HG02840 (cell line): ENCODE measurements around the gene BACH1.

Experiments used
- ATAC-seq: cut with Tn5 transposase; IDR thresholded peaks from one replicate; pipeline ENCODE4 v1.9.1; 2021; ENCODE audit warnings: mild to moderate bottlenecking, moderate library complexity, moderate number of reproducible peaks; ENCODE audit not compliant: unreplicated experiment, low FRiP score

The BACH1 gene

GRCh38 chr21:29289317-29289716 is 9.4 kb upstream of the BACH1 start:
- ATAC-seq = no peak

- ATAC-seq = no peak
Observed at GRCh38 chr21:29290240-29290639, 8.5 kb upstream of the BACH1 start.

GRCh38 chr21:29293495-29293894 is 5.2 kb upstream of the BACH1 start:
- peak; percentile 66 for ATAC-seq

- ATAC-seq = no peak
Observed at GRCh38 chr21:29295066-29295650, 3.6 kb upstream of the BACH1 start.

GRCh38 chr21:29296446-29296845 is 2.3 kb upstream of the BACH1 start:
- no peak for ATAC-seq

GRCh38 chr21:29297483-29298347 is 1.0 kb upstream of the BACH1 start:
- ATAC-seq = no peak

GRCh38 chr21:29299046-29299915 is 559 bp downstream of the BACH1 start:
- ATAC-seq = peak; percentile 10

- peak; percentile 73 for ATAC-seq
Observed at GRCh38 chr21:29299916-29300806, 1.4 kb downstream of the BACH1 start.

GRCh38 chr21:29300807-29301138 is 2.1 kb downstream of the BACH1 start:
- ATAC-seq = no peak

GRCh38 chr21:29301691-29302090 is 3.0 kb downstream of the BACH1 start:
- ATAC-seq = no peak

- ATAC-seq = no peak
Observed at GRCh38 chr21:29302359-29302875, 3.7 kb downstream of the BACH1 start.

GRCh38 chr21:29303288-29303687 is 4.6 kb downstream of the BACH1 start:
- ATAC-seq = no peak

GRCh38 chr21:29304597-29304996 is 5.9 kb downstream of the BACH1 start:
- ATAC-seq = no peak

GRCh38 chr21:29305068-29305467 is 6.3 kb downstream of the BACH1 start:
- ATAC-seq = no peak

GRCh38 chr21:29305561-29305960 is 6.8 kb downstream of the BACH1 start:
- ATAC-seq = no peak

GRCh38 chr21:29306920-29307319 is 8.2 kb downstream of the BACH1 start:
- ATAC-seq = no peak

- no peak for ATAC-seq
Observed at GRCh38 chr21:29307718-29308455, 9.2 kb downstream of the BACH1 start.

GRCh38 chr21:29308456-29308783 is 9.7 kb downstream of the BACH1 start:
- no peak for ATAC-seq

- no peak for ATAC-seq
Observed at GRCh38 chr21:29309703-29310102, 11.0 kb downstream of the BACH1 start.
